Activated gamma-delta T cell treated with Interleukin-2 at 50 U/mL for 16 hours (primary cell): ENCODE results near the gene ETV5.

Experiments used
- DNase-seq: peaks from one replicate; pipeline ENCODE4 v3.0.0-alpha.2; 2020

ETV5 gene

GRCh38 chr3:186094696-186095425, 14.0 kb downstream of the ETV5 start:
- DNase-seq: no peak

- no peak for DNase-seq
Measured at GRCh38 chr3:186094271-186094670, 14.6 kb downstream of the ETV5 start.

DNA sequence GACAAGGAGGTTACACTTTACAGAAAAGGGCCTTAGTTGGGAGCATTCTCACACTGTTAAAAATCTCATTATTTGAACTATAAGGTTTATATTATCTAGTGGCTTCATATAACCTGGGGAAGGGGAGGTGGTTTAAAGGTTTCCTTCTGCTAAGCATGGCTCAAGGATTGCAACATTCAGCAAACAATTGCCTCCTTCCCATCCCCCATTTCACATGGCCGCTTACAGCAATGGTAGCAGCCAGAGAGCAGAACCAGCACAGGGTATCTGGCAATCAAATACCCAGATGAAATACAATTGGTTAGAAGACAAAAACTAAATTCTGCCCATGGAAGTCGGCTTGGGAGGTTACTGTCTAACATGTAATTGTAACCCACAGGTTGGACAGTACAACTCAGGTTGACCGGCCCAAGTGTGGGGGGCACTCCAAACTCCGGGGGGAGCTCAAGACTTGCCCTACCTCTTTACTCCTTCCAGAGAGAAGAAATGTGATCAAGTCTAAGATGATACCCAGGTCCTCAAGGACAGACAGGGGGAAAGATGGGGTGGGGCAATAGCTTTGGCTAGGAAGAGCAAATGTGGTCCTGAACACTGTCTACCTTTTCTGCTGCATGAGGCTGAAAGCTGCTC, 15.5 kb downstream of the ETV5 start:
- DNase-seq: no peak

- DNase-seq: no peak
Measured at GRCh38 chr3:186092360-186093070, 16.4 kb downstream of the ETV5 start.

DNA sequence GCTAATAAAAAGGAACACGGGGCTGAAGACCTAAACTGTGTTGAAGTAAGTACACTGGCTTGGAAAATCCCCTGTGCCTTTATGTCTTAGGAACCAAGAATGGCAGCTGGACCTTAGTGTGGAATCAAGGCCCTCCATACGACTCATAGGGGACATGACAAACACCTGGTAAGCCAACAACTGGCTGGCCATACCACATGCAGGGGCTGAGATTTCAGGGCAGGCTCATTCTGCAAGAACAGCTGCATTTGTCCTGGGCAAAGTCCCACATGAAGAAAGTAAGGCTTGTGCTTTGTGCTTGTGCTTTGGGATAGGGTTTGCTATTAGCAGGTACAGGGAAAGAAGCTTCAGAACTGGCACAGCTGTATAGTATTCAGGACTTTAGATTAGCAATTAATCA, 18.0 kb downstream of the ETV5 start:
- DNase-seq: no peak

- DNase-seq: no peak
Measured at GRCh38 chr3:186088335-186088734, 20.6 kb downstream of the ETV5 start.

DNA sequence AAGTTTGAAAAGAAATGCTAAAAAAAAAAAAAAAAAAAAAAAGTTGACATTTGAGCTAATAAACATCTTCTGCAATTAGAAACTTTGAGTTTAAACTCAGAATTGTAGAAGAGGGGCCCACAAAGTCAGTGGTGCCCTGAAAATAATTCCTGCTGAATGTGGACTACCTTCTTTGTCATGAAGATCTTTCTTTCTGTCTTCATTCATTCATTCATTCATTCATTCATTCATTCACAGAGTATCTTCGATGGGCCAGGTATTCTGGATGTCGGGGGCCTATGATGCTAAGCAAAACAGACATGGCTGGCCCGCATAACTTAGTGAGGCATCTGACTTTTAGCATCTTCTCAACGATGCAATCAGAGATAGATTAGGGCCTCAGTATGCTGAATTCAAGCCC, 24.6 kb downstream of the ETV5 start:
- no peak for DNase-seq

- DNase-seq: no peak
Measured at GRCh38 chr3:186083746-186084145, 25.1 kb downstream of the ETV5 start.

DNA sequence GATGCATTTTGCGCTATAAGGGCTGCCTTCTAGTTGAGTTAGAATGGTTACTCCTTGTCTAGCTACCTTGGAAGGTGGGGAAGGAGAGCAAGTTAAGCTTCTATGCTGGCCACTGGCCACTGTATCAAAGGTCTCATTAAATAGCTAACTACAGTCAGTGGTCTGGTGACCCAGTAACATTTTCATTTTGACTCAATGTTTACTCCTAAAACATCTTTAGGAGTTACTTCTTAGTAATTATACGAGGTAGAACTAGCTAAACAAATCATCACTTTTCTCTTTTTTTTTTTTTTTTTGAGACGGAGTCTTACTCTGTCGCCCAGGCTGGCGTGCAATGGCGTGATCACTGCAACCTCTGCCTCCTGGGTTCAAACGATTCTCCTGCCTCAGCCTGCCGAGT, 26.7 kb downstream of the ETV5 start:
- no peak for DNase-seq

DNA sequence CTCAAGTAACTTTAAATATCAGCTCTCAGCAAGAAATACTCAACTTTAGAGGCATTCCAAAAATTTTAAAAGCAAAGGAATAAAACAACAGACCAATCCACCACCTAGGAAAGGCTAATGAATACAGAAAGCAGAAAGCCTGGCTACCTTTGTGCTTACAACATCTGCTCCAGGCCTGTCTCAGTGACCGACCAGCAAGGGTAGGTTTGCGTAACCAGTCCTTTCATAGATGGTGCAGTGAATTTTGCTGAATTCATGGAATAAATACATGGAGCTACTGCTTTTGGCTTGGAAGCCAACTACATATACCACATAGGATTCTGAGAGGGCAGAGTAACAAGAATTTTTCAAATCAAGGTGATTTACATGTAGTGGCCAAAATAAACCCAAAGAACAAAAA, 27.2 kb downstream of the ETV5 start:
- no peak for DNase-seq

DNA sequence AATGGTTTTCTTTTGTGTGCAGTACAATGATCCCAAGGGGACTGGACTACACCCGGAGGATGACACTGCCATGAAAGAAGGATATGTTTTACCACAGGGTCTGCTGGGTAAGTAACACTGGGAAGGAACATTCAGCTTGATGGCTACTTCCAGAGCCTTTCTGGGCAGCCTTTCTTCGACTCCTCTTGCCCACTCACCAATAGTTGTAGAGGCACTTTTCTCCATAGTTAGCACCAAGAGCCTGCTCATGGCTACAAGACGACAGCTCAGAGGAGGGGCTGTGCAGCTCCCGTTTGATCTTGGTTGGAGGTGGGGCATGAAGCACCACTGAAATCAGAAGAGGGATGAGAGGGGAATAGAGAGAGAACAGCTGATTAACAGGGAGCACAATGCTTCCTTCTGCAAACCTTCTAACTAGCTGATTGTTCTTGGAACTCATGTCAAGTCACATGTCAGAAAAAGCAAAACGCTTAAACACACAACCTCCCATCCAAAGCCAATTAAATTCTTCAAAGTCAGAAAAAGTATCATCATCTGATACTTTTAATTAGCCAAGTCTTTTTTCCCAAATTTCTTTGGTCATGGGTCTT, 27.9 kb downstream of the ETV5 start:
- DNase-seq: no peak

DNA sequence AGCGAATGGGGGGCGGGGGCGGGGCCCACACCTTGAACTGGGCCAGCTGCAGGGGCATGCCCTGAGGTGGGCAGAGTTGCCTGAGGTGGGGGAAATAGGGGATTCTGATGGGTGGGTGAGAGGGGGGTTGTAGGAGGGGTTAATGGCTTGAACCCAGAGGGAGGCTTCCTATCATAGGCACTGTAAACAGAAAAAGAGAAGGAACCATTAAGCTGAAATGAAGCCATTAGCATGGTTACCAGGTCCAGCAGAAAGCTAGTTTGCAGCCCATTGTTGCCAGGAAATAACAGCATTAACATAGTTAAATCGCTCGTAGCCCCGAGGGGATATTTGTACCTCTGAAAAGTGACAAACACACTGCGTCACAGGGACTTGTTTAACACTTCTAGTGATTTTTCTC, 29.0 kb downstream of the ETV5 start:
- DNase-seq: no peak

DNA sequence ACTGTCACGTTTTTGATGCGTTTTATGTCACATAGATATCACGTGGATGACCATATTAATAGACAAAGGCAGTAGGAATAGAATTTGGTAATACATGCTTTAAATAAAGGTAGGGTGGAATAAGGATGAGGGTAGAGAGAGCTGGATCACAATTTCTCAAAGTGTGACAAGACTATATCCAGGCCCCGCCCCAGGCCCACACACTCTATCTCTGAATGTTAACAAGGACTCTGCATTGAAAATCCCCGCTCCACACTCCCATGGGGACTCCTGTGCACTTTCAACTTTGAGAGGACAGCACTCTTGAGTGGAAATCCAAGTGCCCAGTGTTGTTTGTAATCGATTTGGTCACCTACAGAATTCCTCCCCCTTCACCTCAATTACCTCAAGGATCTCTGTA, 31.4 kb downstream of the ETV5 start:
- no peak for DNase-seq

DNA sequence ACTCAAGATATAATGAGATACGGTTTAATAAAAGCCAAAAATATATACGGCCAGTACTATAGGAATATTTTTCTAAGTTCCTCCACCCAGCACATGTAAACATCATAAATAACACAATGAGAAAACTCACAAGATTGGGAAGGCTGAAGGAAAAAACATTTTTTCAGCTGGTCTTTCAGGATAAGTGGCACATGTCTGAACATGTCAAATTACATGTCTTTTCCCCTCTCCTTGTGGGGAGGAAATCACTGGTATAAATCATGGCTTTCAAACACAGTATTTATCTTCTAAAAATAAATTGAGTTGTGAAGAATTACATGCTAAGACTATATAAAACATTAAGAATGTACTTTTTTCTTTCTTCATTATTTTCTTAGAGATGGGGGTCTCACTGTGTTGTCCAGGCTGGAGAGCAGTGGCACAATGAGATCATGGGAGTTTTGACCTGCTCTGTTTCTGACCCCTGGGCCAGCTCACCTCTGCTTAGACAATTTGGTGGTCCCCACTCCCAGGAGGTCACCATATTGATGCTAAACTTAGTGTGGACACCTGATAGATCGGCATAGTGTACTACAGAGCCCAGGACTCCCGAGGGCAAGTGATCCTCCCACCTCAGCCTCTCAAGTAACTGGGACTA, 32.8 kb downstream of the ETV5 start:
- no peak for DNase-seq

- no peak for DNase-seq
Measured at GRCh38 chr3:186075489-186075888, 33.4 kb downstream of the ETV5 start.

- DNase-seq: no peak
Measured at GRCh38 chr3:186073641-186074040, 35.2 kb downstream of the ETV5 start.

GRCh38 chr3:186070996-186071395, 37.9 kb downstream of the ETV5 start:
- DNase-seq: no peak

GRCh38 chr3:186070550-186070949, 38.3 kb downstream of the ETV5 start:
- no peak for DNase-seq

GRCh38 chr3:186070133-186070532, 38.8 kb downstream of the ETV5 start:
- no peak for DNase-seq

DNA sequence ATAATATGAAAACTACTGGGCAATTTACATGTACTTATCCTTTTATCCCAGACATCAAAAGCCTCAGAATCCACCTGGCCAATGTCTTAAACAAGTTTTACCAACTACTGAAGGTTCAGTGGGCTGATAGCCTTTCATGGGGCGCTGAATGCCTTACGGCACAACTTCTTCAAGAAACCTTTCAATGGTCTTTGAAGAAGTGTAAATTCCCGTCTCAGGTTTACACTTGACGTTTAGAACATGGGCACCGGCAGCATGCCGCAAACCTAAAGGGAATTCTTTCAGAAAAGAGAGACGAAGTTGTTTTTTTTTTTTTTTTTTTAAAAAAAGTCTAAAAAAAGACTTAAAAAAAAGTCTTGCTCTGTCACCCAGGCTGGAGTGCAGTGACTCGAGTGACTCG, 39.7 kb downstream of the ETV5 start:
- DNase-seq: no peak

DNA sequence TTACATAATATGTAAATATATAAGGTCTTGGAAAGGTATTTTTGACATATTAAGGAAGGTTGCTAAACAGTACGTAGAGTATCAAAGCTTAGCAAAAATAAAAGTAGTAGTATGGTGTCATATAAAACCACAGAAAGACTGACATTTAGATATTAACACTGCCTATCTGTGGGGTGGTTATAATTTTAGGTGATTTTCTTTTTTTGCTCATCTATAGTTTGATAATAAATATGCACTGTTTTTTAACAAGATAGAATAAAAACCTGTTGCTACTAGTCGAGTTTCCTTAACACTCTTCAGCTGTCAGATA, 40.7 kb downstream of the ETV5 start:
- DNase-seq: no peak

GRCh38 chr3:186067360-186068242, 41.3 kb downstream of the ETV5 start:
- DNase-seq: no peak

DNA sequence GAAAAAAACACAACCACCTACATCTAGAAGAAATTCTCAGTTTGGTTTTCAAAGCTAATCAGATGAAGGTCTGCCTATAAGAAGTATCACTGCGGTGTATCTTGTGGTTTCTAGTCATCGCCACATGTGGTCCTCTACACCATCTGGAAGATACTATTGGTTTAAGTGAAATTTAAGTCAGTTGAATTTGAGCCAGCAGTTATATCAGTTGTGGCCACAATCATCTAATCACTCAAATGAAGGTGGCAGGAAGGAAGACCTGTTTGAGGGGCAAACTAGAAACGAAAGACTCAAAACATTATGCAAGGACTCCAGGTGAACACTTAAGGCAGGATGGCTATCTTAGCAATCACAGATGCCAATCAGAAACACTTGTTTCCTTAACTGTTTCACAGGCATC, 48.7 kb downstream of the ETV5 start:
- no peak for DNase-seq
